GM21367 (cell line): ENCODE results near the gene IRGQ.
"Not testable (repeated sequence)": the region's sequence is repeated elsewhere in the genome, so short reads cannot be mapped to it uniquely, and the experiment has no call there.

Experiments used
- ATAC-seq: cut with Tn5 transposase; IDR thresholded peaks from one replicate; pipeline ENCODE4 v1.9.1; 2021; ENCODE audit not compliant: unreplicated experiment

IRGQ gene

GRCh38 chr19:43624933-43625332, 29.0 kb upstream of the IRGQ start:
- no peak for ATAC-seq

GRCh38 chr19:43623889-43624670, 28.1 kb upstream of the IRGQ start:
- ATAC-seq: no peak

DNA sequence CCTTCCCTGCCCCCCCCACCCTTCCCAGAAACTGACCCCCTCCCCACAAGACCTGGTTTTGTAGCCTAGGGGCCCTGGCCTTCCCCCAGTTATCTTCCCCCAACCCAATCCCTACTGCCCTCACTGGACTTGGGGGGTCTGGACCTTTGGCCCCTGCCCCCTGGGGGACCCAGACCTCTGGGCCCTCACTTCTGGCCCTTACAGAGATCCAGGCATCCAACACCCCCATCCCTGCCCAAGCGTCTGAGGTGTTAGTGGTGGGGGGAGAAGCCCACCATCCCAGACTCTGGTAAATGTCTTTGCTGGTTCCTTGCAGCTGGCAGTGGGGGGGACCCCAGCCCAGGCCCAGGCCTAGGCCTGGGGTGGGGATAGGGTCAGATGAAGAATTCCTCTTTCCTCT, 27.0 kb upstream of the IRGQ start:
- ATAC-seq: no peak

DNA sequence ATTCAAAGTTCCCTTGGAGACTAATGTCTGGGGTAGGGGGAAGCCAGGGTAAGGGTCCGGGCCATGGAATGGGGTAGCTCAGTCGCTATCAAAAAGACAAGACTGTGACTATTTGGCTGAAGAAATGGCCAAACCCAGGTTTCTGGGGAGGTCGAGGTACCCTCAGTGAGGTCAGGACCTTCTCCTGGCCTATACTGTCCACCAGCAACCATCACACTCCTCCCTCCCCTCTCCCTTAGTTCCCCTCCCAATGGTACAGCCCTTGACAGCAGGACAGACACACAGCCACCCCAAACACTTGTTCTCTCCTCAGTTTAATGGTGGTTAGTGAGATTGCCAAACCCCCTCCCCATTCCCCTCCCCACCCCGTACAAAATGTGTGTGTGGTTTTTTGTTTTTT, 26.1 kb upstream of the IRGQ start:
- no peak for ATAC-seq

DNA sequence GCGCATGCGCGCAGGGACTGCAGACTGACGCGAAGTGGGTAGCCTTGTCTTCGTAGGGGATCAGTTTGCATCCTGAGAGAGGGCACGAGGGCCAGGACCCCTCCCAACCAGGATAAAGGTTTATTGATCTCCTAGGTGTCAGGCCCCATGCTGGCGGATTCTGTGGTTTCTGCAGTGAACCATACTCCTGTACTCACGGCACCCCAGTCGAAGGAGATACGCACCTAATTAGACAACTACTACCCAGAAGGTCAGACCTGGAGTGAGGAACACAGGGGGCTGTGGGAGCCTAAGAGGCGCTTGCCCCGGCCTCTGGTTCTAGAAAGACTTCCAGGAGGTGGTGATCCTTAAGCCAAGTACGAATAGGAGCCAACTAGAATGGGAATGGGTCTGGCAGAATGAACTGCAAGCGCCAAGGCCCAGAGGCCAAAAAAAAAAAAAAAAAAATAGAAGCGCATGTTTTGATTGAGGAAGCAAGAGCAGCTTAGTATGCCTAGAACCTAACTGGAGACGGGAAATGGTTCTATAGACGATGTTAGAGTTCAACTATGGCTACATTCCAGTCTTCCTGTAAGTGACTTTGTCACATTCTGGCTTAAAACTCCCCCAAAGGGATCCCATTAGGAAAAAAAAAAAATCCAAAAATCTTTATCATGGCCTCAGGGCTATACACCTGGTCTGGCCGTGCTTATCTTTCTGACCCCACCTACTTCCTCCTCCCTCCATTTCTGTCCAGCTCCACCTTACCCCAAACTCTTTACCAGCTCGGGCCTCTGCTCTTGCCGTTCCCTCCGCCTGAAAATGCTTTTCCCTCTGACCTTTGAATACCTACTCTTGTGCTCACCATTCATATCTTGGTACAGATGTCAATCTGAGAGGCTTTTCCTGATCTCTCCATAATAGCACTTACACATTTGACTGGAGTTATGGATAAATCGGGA, 24.4 kb upstream of the IRGQ start:
- no peak for ATAC-seq

GRCh38 chr19:43619262-43620060, 23.5 kb upstream of the IRGQ start, which contains the start of gene ZNF428:
Gene ZNF428 (minus strand): TSS chr19:43619629. CDS start chr19:43614304, 5,325 bp downstream.
- peak; percentile 52 for ATAC-seq

GRCh38 chr19:43618921-43619261, 23.0 kb upstream of the IRGQ start:
- ATAC-seq: peak; percentile 21

DNA sequence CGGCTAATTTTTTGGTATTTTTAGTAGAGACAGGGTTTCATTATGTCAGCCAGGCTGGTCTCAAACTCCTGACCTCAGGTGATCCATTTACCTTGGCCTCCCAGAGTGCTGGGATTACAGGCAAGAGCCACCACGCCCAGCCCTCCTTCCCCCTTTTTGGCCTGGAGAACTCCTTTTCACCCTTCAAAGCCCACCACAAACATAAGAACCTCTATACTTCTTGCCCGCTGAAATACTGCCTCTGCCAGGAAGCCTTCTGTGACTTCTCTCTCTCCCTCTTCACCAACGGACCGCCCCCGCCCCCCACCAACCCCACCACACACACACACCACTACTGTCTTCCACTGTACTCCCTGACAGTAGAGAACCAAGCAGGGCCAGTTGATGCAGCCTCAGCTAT, 21.0 kb upstream of the IRGQ start:
- ATAC-seq: no peak

- ATAC-seq: no peak
Measured at GRCh38 chr19:43616306-43616705, 20.4 kb upstream of the IRGQ start.

DNA sequence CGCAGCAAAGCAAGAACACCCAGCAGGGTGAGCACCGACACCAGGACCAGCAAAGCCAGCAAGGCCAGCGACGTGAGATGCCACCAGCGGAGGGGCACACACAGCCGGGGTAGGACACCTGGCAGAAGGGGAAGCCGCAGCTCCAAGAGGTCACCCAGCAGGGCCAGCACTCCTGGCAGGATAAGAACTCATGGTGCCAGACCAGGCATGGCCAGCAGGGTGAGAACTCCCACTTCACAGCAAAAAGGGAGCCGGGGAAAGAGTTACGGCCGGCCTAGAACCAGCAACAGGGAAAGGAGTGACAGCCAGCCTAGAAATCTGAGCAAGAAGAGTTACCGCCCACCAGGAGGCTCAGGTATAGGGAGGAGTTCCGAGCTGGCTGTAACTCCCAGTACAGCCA, 16.4 kb upstream of the IRGQ start:
- ATAC-seq: no peak

GRCh38 chr19:43611788-43612187, 15.9 kb upstream of the IRGQ start, which contains the start of gene SRRM5:
Gene SRRM5 (plus strand): TSS chr19:43612088. CDS start chr19:43612122, 34 bp downstream.
- ATAC-seq: no peak

DNA sequence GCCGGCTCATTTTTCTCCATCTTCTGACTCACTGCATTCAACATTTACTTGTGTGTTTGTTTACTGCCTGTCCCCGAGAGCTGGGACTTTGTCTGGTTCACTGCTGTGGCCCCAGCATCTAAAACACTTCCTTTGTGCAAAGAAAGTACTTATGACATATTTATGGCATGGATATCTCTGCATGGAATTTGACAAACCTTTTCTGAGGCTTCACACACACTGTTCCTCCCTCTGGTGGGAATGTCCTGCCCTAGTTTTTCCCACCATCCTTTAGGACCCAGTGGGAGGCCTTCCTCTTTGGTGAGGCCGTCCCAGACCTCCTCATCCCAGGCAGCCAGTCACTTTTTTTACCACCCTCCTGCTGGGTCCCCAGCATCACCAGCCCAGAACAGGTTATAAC, 14.6 kb upstream of the IRGQ start:
- ATAC-seq: no peak

DNA sequence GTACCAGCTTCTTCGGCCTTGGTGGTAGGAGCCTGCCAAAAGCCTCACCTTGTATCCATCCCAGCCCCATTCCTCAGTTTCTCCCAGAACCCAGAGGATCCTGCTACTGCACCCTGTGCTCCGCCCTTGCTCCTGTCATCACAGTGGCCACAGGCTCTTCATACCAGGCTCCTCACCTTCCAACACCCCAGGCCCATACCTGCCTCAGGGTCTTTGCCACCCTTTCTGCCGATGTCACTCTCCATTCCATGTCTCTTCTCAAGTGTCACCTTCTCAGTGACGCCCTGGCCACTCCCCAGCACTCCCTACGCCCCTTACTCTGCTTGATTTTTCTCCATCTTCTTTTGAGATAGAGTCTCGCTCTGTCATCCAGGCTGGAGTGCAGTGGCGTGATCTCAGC, 13.9 kb upstream of the IRGQ start:
- ATAC-seq: no peak

GRCh38 chr19:43607238-43608205, 11.6 kb upstream of the IRGQ start:
- no peak for ATAC-seq

- no peak for ATAC-seq
Measured at GRCh38 chr19:43606569-43607229, 10.8 kb upstream of the IRGQ start.

GRCh38 chr19:43605875-43606568, 10.1 kb upstream of the IRGQ start:
- ATAC-seq: no peak

DNA sequence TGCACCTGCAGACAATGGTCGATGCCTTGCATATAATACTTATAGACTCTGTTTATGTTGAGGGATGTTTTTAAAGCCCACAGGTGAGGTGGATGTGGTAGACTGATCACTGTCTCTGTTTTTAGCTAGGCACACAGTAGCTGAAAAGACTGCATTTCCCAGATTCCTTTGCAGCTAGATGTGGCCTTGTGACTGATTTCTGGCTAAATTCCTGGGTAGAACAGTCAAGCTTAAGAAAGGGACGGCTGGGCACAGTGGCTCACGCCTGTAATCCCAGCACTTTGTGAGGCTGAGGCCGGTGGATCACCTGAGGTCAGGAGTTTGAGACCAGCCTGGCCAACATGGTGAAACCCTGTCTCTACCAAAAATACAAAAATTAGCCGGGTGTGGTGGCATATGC, 4.4 kb upstream of the IRGQ start:
- not testable (repeated sequence) for ATAC-seq

- no peak for ATAC-seq
Measured at GRCh38 chr19:43599635-43600295, 3.8 kb upstream of the IRGQ start.
